ENCODE results near the gene PGAP3. TPM values are rescaled to one million over a fixed set of nuclear protein-coding genes. Genes with fewer than 3 reads are reported as not detected.
A peak's percentile ranks its signal among the peaks of the same experiment; 100 is the strongest.

The PGAP3 gene
- total RNA-seq, 1 donor from 2014 or later: 12.8 TPM

DNA sequence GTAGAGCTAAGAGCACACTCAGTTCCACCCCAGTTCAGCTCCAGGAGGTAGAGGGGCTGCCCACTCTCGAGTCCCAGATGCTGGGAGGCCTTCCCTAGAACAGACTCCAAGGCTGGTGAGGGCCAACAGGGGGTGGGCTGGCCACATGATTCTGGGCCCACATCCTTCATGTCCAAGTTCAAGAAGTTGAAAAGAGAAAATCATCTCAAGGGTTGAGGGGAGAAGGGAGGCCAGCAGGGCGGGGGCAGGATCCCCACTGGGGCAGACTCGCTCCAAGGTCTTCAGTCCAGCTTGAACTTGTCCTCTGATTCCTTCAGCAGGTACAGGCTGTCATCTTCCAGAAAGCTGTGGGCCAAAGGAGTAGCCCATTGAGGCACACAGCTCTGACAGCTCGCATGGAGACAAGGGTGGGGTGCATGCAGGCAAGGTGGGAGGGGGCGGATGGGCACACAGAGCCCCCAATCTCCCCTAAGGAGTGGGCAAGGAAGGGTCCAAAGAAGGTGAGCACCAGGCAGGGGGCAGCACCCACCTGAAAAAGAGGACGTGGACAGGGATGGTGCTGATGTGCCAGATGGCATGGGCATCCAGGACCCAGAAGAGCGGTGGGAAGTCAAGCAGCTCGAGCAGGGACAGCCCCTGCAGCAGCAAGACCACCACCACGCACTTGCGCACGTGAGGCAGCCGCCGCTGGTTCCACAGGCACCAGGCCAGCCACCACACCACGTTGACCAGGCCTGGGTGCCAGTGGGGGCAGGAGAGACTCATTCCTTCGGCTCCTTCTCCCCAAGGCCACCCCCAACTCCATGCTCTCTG lies 15.1 kb downstream of the PGAP3 start:
- DNase-seq (ENCODE audit: low spot score): no peak

DNA sequence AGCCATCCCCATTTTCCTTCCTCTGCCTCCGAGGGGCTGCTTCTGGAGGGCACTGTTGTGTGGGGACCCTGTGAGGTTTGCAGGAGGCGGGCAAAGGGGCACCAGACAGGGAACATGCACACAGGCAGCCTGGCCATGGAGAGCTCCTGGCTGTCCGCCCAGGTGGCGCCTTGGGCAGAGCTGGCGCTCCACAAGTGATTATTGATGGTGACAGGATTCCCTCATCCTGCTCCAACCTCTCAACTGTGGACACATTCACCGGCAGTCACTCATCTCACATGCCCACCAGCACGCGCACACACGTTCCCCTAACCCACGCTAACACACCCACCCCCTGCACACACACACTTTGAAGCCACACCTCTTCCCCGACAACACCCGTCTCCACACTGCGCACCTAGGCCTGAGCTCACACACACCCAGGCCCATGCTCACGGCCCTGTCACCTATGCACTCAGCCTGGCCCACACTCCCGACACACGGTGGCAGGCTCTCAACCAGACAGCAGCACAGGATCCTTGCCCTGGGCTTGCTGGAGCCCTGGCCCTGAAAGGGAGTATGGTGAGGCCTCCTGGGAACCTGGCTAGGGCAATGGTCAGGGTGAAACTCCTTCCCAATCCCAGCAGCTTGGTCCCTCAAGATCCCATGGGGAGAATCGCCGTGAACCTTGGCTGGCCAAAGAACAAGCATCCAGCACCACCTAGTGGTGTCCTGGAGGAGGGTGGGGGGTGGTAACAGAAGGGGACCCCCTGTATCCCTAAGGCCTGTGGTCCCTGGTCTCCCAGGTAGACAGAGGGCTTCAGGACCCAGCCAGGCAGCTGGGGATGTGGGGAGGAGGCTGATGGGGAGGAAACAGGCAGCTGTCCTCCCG lies 16.0 kb downstream of the PGAP3 start:
- DNase-seq (ENCODE audit: low spot score): no peak

DNA sequence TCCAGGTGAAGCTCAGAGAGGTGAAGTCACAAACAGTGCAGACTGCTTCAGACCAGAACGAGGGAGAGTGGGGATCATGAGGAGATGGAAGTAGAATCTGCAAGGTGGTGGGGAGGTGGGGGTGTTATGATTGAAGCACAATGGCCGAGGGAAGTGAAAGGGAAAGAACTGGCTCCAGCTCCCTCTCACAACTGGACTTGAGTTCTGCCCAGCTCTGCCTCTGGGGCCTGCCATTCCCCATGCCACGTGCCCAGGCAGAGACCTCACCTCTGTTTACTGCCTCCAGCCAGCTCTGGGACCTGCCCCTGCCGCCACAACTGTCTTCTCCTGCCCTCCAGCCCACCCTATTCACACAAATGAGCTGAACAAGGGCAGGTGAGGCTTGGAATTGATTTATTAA lies 17.1 kb downstream of the PGAP3 start:
- DNase-seq (ENCODE audit: low spot score): no peak

DNA sequence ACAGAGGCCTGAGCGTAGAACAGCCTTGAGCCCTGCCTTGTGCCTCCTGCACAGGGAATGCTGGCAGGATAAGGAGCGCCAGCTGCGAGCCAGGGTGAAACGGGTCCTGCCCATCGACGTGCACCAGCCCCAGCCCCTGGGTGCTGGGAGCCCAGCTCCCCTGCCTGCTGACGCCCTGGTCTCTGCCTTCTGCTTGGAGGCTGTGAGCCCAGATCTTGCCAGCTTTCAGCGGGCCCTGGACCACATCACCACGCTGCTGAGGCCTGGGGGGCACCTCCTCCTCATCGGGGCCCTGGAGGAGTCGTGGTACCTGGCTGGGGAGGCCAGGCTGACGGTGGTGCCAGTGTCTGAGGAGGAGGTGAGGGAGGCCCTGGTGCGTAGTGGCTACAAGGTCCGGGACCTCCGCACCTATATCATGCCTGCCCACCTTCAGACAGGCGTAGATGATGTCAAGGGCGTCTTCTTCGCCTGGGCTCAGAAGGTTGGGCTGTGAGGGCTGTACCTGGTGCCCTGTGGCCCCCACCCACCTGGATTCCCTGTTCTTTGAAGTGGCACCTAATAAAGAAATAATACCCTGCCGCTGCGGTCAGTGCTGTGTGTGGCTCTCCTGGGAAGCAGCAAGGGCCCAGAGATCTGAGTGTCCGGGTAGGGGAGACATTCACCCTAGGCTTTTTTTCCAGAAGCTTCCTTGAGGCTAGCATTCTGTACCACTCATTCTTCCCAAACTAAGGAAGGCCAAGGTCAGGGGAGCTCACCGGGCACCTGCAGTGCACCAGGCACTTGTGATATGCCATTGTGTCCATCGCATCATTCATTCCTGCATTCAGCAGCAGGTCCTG lies 17.7 kb downstream of the PGAP3 start:
- DNase-seq (ENCODE audit: low spot score): no peak

DNA sequence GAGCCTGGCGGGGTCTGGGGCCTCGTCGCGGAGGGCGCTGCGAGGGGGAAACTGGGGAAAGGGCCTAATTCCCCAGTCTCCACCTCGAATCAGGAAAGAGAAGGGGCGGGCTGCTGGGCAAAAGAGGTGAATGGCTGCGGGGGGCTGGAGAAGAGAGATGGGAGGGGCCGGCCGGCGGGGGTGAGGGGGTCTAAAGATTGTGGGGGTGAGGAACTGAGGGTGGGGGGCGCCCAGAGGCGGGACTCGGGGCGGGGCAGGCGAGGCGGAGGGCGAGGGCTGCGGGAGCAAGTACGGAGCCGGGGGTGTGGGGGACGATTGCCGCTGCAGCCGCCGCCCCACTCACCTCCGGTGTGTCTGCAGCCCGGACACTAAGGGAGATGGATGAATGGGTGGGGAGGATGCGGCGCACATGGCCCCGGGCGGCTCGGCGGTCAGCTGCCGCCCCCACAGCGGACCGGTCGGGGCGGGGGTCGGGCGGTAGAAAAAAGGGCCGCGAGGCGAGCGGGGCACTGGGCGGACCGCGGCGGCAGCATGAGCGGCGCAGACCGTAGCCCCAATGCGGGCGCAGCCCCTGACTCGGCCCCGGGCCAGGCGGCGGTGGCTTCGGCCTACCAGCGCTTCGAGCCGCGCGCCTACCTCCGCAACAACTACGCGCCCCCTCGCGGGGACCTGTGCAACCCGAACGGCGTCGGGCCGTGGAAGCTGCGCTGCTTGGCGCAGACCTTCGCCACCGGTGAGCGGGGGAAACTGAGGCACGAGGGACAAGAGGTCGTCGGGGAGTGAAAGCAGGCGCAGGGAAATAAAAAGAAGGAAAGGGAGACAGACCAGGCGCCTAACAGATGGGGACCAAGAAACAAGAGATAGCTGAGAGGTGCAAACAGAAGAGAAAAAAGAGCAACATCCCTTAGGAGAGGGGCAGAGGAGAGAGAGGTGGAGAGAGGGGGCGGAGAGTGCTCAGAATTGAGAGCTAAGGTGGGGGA lies 19.6 kb downstream of the PGAP3 start, which contains the start of gene PNMT:
TSS of gene PNMT (plus strand) at position 509 of the 980 bp plus-strand sequence. CDS start at position 532, 23 bp downstream.
- peak; percentile 47 for DNase-seq (ENCODE audit: low spot score)

DNA sequence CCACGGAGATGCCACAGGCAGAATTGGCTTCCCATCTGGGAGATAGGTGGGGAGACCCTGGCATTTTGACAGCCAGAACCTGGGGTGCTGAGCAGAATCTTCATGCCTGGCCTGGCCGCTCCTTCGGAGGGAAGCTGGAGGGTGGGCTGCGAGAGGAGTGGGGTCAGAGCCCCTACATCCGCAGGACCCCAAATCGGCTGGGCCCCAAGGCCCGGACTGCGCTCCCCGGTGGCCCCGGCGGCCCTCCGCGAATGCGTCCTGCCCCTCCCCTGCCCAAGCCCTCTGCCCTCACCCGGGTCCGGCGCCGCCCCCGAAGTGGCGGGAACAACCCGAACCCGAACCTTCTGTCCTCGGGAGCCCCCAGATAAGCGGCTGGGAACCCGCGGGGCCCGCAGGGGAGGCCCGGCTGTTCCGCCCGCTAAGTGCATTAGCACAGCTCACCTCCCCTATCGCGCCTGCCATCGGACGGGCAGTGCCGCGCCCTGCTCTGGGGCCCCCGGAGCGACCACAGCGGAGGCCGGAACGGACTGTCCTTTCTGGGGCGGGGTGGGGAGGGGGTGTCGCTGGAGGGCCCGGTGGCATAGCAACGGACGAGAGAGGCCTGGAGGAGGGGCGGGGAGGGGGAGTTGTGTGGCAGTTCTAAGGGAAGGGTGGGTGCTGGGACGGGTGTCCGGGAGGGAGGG lies 20.5 kb downstream of the PGAP3 start:
- no peak for DNase-seq (ENCODE audit: low spot score)

DNA sequence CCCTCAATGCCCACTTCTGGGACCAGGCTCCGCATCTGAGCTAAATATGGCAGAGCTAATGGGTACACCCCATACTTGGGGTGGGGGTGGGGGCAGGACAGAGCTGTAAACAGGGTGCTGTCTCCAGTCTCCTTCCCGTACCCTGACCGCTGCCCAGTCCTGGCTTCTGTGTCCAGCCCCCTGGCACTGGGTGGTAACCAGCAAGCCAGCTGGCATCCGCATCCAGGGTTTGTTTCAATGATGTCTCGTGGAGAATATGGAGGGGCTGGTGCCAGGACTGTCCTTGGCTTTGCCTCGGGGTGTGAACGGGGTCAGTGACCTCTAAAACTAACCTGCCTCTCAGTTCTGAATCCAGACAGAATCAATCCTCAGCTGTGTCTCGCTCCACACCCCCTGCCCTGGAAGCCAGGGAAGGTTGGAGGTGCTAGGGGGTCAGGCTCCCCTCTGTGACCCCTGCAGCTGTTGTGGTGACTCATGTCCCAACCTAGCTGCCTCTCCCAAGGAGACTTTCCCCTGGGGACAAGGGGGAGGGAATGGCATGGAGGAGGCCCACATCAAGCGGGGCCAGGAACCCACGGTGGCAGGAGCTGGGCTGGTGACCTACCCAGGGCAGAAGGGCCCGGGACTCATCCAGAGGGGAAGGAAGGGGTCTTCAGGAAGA lies 21.1 kb downstream of the PGAP3 start:
- no peak for DNase-seq (ENCODE audit: low spot score)

DNA sequence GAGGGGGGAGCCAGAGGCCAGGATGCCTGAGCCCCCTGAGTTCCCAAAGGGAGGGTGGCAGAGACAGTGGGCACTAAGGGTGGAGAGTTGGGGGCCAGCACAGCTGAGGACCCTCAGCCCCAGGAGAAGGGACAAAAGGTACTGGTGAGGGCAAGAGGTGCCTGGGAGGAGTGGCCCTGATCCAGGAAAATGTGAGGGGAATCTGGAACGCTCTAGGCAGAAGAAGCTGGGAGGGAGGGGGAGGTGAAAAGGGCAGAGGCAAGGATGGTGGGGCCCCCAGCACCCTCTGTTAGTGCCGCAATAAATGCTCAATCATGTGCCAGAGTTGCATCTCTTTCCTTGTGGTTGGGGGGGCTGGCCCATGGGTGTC lies 21.6 kb downstream of the PGAP3 start:
- no peak for DNase-seq (ENCODE audit: low spot score)

DNA sequence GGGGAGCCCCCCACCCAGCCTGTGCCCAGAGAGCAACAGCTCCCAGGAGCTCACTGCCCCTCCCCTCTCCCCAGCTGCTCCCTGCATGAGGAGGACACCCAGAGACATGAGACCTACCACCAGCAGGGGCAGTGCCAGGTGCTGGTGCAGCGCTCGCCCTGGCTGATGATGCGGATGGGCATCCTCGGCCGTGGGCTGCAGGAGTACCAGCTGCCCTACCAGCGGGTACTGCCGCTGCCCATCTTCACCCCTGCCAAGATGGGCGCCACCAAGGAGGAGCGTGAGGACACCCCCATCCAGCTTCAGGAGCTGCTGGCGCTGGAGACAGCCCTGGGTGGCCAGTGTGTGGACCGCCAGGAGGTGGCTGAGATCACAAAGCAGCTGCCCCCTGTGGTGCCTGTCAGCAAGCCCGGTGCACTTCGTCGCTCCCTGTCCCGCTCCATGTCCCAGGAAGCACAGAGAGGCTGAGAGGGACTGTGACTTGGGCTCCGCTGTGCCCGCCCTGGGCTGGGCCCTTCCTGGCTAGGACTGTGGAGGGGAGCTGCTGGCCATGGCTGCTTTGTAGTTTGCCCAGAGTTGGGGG lies 22.1 kb downstream of the PGAP3 start:
- no peak for DNase-seq (ENCODE audit: low spot score)

DNA sequence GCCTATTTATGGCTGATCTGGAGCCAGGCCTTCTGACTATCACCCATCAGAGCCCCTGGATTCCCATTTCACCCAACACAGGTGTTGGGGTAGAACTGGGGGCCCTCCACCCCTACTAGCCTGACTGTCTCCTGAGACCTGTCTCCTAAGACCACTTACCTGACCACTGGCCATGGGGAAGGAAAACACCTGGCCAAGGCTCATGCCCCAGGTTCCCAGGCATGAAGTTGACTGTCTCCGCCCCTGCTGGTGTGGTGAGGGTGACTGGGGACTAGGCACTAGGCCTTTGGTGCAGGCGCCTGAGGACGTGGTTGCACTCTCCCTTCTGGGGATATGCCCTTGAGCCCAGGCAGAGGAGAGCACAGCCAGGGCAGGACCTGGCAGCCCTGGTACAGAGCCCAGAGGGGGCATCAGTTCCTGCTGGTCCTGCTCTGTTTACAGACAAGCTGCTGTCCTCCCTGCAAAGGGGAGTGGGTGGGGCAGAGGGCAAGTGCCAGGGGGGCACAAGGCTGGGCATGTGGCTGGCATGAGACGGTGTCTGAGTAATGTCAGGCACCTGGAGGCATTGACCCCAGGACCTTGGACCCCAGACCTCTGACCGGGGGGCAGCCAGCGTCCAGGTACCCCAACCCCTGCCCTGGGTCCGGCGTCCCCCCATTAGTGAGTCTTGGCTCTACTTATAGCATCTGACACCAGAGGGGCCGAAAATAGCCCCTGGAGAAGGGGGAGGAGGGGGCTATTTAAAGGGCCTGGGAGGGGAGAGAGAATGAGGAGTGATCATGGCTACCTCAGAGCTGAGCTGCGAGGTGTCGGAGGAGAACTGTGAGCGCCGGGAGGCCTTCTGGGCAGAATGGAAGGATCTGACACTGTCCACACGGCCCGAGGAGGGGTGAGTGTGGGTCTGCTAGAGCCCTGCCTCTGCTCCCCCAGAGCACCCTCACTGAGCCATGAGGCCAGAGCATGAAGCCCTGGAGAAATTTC lies 23.0 kb downstream of the PGAP3 start, which contains the start of gene TCAP:
TSS of gene TCAP (plus strand) at position 769 of the 981 bp plus-strand sequence. CDS start at position 780, 11 bp downstream.
- DNase-seq (ENCODE audit: low spot score): no peak

DNA sequence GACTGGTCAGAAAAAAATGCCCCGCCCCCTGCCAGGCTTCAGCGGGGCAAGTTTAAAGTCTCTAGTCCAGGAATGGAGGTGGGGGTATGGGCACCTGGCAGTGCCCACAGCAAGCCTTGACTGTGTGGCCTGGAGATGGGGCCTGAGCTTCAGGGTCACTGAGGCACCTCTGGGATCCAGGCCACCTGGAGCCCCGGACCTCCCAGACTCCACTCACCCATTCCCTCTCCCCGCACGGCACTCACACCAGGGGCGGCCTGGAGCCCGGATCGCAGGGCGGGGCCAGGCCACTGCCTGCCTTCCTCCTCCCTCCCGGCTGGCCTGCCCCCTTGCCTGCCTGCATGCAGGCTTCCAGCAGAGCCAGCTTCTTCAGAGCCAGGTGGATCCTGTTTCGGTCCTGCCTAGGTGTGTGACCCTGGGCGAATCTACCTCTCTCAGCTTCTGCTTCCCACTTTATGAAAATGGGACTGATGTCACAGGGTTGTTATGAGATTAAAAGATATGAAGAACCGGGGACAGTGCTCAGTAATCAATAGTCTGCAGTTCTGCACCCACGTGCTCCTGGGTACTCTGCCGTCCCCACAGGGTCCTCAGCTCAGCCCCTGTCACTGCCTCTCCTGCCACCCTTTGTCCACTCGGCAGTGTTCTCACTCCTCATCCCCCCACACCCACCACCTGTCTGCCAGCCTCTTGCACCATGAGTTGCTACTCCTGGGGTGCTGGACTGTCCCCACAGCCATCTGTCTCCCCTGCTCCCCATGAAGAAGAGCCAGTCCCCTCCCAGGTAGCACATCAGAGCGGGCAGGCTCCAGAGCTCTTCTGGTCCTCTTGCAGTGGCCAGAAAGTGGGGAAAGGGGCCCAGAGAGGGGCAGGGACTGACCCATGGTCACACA lies 23.9 kb downstream of the PGAP3 start:
- DNase-seq (ENCODE audit: low spot score): no peak

DNA sequence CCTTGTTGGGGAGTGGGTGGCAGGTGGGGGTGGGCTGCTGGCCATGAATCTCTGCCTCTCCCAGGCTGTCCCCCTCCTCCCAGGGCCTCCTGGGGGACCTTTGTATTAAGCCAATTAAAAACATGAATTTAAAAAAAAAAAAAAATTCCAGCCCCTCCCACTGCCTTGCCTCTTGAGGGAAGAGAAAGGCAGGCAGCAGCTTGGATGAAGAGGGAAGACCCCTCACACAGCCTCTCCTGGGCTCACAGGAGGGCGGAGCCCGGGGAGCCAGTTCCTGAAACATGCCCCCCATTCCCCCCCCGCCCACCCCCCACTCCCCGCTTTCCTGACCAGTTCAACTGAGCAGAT lies 24.5 kb downstream of the PGAP3 start:
- DNase-seq (ENCODE audit: low spot score): no peak

DNA sequence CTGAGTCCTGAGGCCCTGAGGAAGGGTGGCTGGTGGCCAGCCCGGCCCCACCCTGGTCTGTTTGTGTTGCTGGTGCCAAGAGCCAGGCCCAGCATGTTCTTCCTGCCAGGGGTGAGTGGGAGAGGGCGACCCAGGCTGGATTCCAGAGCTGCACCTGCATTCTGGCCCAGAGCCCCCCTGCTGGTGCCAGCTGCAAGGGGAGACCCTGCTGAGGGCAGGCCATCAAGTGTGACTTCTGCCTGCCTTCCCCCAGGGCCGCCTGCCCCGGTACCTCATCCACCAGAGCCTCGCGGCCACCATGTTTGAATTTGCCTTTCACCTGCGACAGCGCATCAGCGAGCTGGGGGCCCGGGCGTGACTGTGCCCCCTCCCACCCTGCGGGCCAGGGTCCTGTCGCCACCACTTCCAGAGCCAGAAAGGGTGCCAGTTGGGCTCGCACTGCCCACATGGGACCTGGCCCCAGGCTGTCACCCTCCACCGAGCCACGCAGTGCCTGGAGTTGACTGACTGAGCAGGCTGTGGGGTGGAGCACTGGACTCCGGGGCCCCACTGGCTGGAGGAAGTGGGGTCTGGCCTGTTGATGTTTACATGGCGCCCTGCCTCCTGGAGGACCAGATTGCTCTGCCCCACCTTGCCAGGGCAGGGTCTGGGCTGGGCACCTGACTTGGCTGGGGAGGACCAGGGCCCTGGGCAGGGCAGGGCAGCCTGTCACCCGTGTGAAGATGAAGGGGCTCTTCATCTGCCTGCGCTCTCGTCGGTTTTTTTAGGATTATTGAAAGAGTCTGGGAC lies 25.1 kb downstream of the PGAP3 start:
- no peak for DNase-seq (ENCODE audit: low spot score)

DNA sequence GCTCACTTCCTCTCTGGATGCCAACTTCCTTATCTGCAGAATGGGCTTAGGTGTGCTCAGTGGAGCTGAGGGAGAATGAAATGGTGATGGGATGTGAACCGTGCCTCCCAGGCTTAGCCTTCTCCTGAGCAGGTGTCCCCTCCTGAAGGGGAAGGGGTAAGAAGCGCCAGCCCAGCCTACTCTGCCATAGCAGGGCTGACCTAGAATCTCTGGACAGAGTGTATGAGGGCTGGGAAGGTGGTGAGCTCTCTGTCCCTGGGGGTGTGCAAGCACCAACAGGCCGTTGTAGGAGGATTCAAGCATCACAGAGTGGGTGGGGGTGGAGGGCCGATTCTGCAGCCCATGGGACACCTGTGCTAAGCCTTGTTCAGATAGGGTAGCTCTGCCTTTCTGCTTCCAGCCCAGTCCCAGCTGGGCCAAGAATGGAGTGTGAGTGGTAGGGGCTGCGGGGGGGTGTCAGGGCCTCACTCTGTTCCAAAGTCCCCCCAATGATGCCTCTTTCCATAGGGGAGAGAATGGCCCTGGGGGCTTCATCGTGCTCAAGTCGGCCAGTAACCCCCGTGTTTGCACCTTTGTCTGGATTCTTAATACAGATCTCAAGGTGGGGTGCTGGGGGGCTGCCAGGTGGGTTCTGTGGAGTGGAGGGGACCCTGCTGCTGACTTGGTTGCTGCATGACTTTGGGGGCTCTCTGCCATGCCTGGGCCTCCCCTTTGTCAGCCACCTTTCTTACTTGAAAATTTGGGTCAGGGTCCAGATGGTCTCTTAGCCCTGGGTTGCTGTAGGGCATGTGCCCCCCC lies 25.9 kb downstream of the PGAP3 start:
- no peak for DNase-seq (ENCODE audit: low spot score)
